Omental fat pad (tissue), 4 donors: ENCODE results near the gene KCNK5. TPM values are rescaled to one million over a fixed set of nuclear protein-coding genes. Genes with fewer than 3 reads are reported as not detected.
A peak's percentile ranks its signal among the peaks of the same experiment; 100 is the strongest.

Experiments
- ATAC-seq: fragments of 150-250 bp; one replicate; pipeline ENCODE4 v1.9.1; 2016; ENCODE audit warnings: mild to moderate bottlenecking, moderate library complexity; ENCODE audit not compliant: low FRiP score
- DNase-seq: peaks from one replicate; pipeline ENCODE4 v3.0.0-alpha.2; 2019; ENCODE audit warnings: low spot score
- CTCF ChIP-seq, 3 donors: fragments of 450-650 bp; IDR thresholded peaks; one replicate each; pipeline ENCODE4 v1.5.1; 2016 to 2017; ENCODE audit warnings: antibody characterized with exemption in 3 of 3, mild to moderate bottlenecking in 3 of 3, moderate library complexity in 2 of 3
- total RNA-seq, 4 donors: library from RNA; depleted of rRNA; stranded (reverse); fragments of >200 nt; gene quantifications; one replicate each; pipeline ENCODE4 v1.1.0, GENCODE V29; 2016

Gene KCNK5
- total RNA-seq, 4 donors from 2014 or later = 1.7 to 10.9 (median 4.1) TPM

- no peak for DNase-seq
- ATAC-seq = no peak
- TF ChIP-seq CTCF (IDR thresholded peaks at IDR 0.05) = no peak
These were observed 36.0 kb downstream of the KCNK5 start for GRCh38 chr6:39193201-39193791.

GRCh38 chr6:39192736-39193135 is 36.5 kb downstream of the KCNK5 start:
- TF ChIP-seq CTCF (IDR thresholded peaks at IDR 0.05) = no peak
- ATAC-seq (no peak), DNase-seq (no peak)

- no peak for TF ChIP-seq CTCF (IDR thresholded peaks at IDR 0.05)
- ATAC-seq (no peak), DNase-seq (no peak)
These were observed 37.9 kb downstream of the KCNK5 start for GRCh38 chr6:39191236-39191930.

GRCh38 chr6:39190545-39191235 is 38.6 kb downstream of the KCNK5 start:
- no peak for TF ChIP-seq CTCF (IDR thresholded peaks at IDR 0.05)
- ATAC-seq (no peak), DNase-seq (no peak)

- ATAC-seq (peak; percentile 37), DNase-seq (no peak)
- TF ChIP-seq CTCF (IDR thresholded peaks at IDR 0.05) = no peak
These were observed 39.2 kb downstream of the KCNK5 start for GRCh38 chr6:39189915-39190544.

GRCh38 chr6:39189131-39189530 is 40.1 kb downstream of the KCNK5 start:
- no peak for ATAC-seq
- DNase-seq = no peak
- TF ChIP-seq CTCF (IDR thresholded peaks at IDR 0.05) = no peak
